ENCODE measurements around the gene ABCG8. TPM values are rescaled to one million over a fixed set of nuclear protein-coding genes. Genes with fewer than 3 reads are reported as not detected.
A peak's percentile ranks its signal among the peaks of the same experiment; 100 is the strongest.

The ABCG8 gene
- not detected for total RNA-seq

- Histone ChIP-seq H3K36me3 (no peaks in the 10 kb centered on the region), H3K27ac (no peak within 1 kb of the TSS), H3K4me3 (no peak within 1 kb of the TSS), H3K27me3 (no peaks in the 10 kb centered on the region), H3K4me1 (no peaks in the 10 kb centered on the region), H3K9me3 (no peaks in the 10 kb centered on the region)
- TF ChIP-seq CTCF (IDR thresholded peaks at IDR 0.05): no peak
- no peak for DNase-seq (ENCODE audit: low spot score in 2 of 2)
- intact Hi-C loops (cut with DNase I): no loop called here
Observed at GRCh38 chr2:43838560-43839267, at the start of gene ABCG8, which contains the start of gene ABCG5. Gene ABCG8 (plus strand): TSS chr2:43838971. CDS start chr2:43839054, 83 bp downstream. Gene ABCG5 (minus strand): TSS chr2:43838839. CDS start chr2:43838679, 160 bp downstream.

GRCh38 chr2:43790147-43790546, 48.6 kb upstream of the ABCG8 start:
- intact Hi-C loops (cut with DNase I): no loop called here
- H3K27me3 ChIP-seq: no peaks in the 10 kb centered on the region
- DNase-seq (ENCODE audit: low spot score in 2 of 2): no peak
- peaks cover 0 to 7% of the 10 kb centered on the region in 2 donors for H3K4me1 ChIP-seq
- H3K4me3 ChIP-seq: no peak overlapping the region
- no peaks in the 10 kb centered on the region for H3K9me3 ChIP-seq
- no peak for TF ChIP-seq CTCF (IDR thresholded peaks at IDR 0.05)
- peaks cover 9 to 23% of the 10 kb centered on the region in 2 donors for H3K36me3 ChIP-seq
- H3K27ac ChIP-seq: peak overlapping the region; percentile 19 to 43

- Histone ChIP-seq H3K4me1 (peaks cover 0 to 7% of the 10 kb centered on the region in 2 donors), H3K27ac (peak overlapping the region in 1 of 2 donors; percentile 43), H3K36me3 (peaks cover 9 to 32% of the 10 kb centered on the region in 2 donors), H3K27me3 (no peaks in the 10 kb centered on the region), H3K9me3 (no peaks in the 10 kb centered on the region), H3K4me3 (no peak overlapping the region)
- intact Hi-C loops (cut with DNase I): no loop called here
- no peak for TF ChIP-seq CTCF (IDR thresholded peaks at IDR 0.05)
- no peak for DNase-seq (ENCODE audit: low spot score in 2 of 2)
Observed at GRCh38 chr2:43791035-43791765, 47.6 kb upstream of the ABCG8 start.

- DNase-seq (ENCODE audit: low spot score in 2 of 2): no peak
- Histone ChIP-seq H3K27ac (no peak overlapping the region), H3K4me3 (no peak overlapping the region), H3K4me1 (peaks cover 0 to 7% of the 10 kb centered on the region in 2 donors), H3K9me3 (no peaks in the 10 kb centered on the region), H3K27me3 (no peaks in the 10 kb centered on the region), H3K36me3 (peaks cover 9 to 27% of the 10 kb centered on the region in 2 donors)
- no peak for TF ChIP-seq CTCF (IDR thresholded peaks at IDR 0.05)
- intact Hi-C loops (cut with DNase I): no loop called here
Observed at GRCh38 chr2:43792653-43793052, 46.1 kb upstream of the ABCG8 start.

GRCh38 chr2:43794956-43795355, 43.8 kb upstream of the ABCG8 start:
- Histone ChIP-seq H3K27me3 (no peaks in the 10 kb centered on the region), H3K4me3 (no peak overlapping the region), H3K36me3 (peaks cover 8 to 27% of the 10 kb centered on the region in 2 donors), H3K4me1 (peaks cover 0 to 4% of the 10 kb centered on the region in 2 donors), H3K9me3 (no peaks in the 10 kb centered on the region), H3K27ac (no peak overlapping the region)
- no peak for TF ChIP-seq CTCF (IDR thresholded peaks at IDR 0.05)
- no peak for DNase-seq (ENCODE audit: low spot score in 2 of 2)
- intact Hi-C loops (cut with DNase I): no loop called here
